SK-N-SH (cell line): ENCODE data around the gene C3. TPM values are rescaled to one million over a fixed set of nuclear protein-coding genes. Genes with fewer than 3 reads are reported as not detected.
"Not testable (repeated sequence)": the region's sequence is repeated elsewhere in the genome, so short reads cannot be mapped to it uniquely, and the experiment has no call there.

ENCODE experiments used
- CTCF ChIA-PET: fragments of 300-600, 350-600 bp; formaldehyde crosslinking; extraction: SDS; loops from one replicate; lab custom pipeline; 2021; lab: Yijun Ruan, JAX
- POLR2A ChIA-PET: fragments of 350-600 bp; sonication (Branson Sonifier 250); formaldehyde crosslinking; extraction: SDS; loops from one replicate; lab custom pipeline; 2020; ENCODE audit warnings: antibody characterized with exemption, inconsistent platforms; lab: Yijun Ruan, JAX
- DNase-seq: peaks from one replicate; pipeline ENCODE4 v3.0.0; 2012
- H2AFZ ChIP-seq: fragments of 200-600 bp; sonication (generic); 2 replicates; pipeline ENCODE4 v1.8.1; 2016; ENCODE audit warnings: antibody characterized with exemption, mild to moderate bottlenecking, low read depth
- H3F3A ChIP-seq: fragments of 200-600 bp; sonication (generic); replicated peaks from 2 replicates; pipeline ENCODE3; 2016; ENCODE audit warnings: antibody characterized with exemption, mild to moderate bottlenecking; ENCODE audit not compliant: insufficient read depth
- H3K27ac ChIP-seq, 2 experiments: fragments of 200-500 bp in 1 of 2; fragments of 200-600 bp in 1 of 2; sonication (Bioruptor generic) in 1 of 2; sonication (generic), shearing (Covaris generic) in 1 of 2; 2 replicates each; pipeline versions ENCODE4 v1.5.1 to v1.6.1; 2014 to 2016; ENCODE audit warnings: low read depth in 2 of 2, inconsistent platforms in 1 of 2, low read length in 1 of 2, mild to moderate bottlenecking in 1 of 2, mixed read lengths in 1 of 2
- H3K27me3 ChIP-seq: fragments of 200-600 bp; sonication (generic), shearing (Covaris generic); 2 replicates; pipeline ENCODE4 v1.6.1; 2016; ENCODE audit warnings: mixed run types; ENCODE audit not compliant: insufficient read depth
- H3K36me3 ChIP-seq, 2 experiments: fragments of 200-500 bp in 1 of 2; fragments of 200-600 bp in 1 of 2; sonication (Bioruptor generic) in 1 of 2; sonication (generic) in 1 of 2; replicated peaks in 1 of 2; 2 replicates each; pipeline versions ENCODE3 to v1.5.1; 2014 to 2016; ENCODE audit warnings: low read length in 1 of 2, mild to moderate bottlenecking in 1 of 2; ENCODE audit not compliant: insufficient read depth in 2 of 2, control insufficient read depth in 1 of 2
- H3K4me1 ChIP-seq, 2 experiments: fragments of 200-500 bp in 1 of 2; fragments of 200-600 bp in 1 of 2; sonication (Bioruptor generic) in 1 of 2; sonication (generic), shearing (Covaris generic) in 1 of 2; 2 replicates each; pipeline versions ENCODE4 v1.5.1 to v1.6.1; 2014 to 2016; ENCODE audit warnings: low read depth in 1 of 2, low read length in 1 of 2, mixed run types in 1 of 2; ENCODE audit not compliant: insufficient read depth in 2 of 2, control insufficient read depth in 1 of 2
- H3K4me2 ChIP-seq: fragments of 200-600 bp; sonication (generic), shearing (Covaris generic); 2 replicates; pipeline ENCODE4 v1.6.1; 2017; ENCODE audit warnings: mixed run types
- H3K4me3 ChIP-seq, 2 experiments: fragments of 200-500 bp in 1 of 2; fragments of 200-600 bp in 1 of 2; sonication (Bioruptor generic) in 1 of 2; sonication (generic), shearing (Covaris generic) in 1 of 2; 2 replicates each; pipeline versions ENCODE4 v1.5.1 to v1.8.1; 2014 to 2016; ENCODE audit warnings: low read depth in 2 of 2, inconsistent platforms in 1 of 2, low read length in 1 of 2, mild to moderate bottlenecking in 1 of 2, mixed read lengths in 1 of 2, moderate library complexity in 1 of 2
- H3K79me2 ChIP-seq: fragments of 200-600 bp; sonication (generic); 2 replicates; pipeline ENCODE4 v1.8.1; 2017; ENCODE audit warnings: mild to moderate bottlenecking; ENCODE audit not compliant: insufficient read depth
- H3K9ac ChIP-seq: fragments of 200-600 bp; sonication (generic); 2 replicates; pipeline ENCODE4 v1.6.1; 2017; ENCODE audit warnings: mixed run types
- H3K9me2 ChIP-seq: fragments of 200-600 bp; sonication (generic); 2 replicates; pipeline ENCODE4 v1.6.1; 2017; ENCODE audit warnings: mixed run types
- H3K9me3 ChIP-seq: fragments of 200-600 bp; sonication (generic); 2 replicates; pipeline ENCODE4 v1.6.1; 2017; ENCODE audit warnings: mixed run types, mild to moderate bottlenecking, moderate library complexity
- H4K20me1 ChIP-seq: fragments of 200-600 bp; sonication (generic); 2 replicates; pipeline ENCODE4 v1.6.1; 2017; ENCODE audit warnings: mild to moderate bottlenecking, mixed run types; ENCODE audit not compliant: insufficient read depth
- CHD2 ChIP-seq: fragments of 150-350 bp; IDR thresholded peaks from 2 replicates; pipeline ENCODE4 v1.6.1; 2018; ENCODE audit warnings: low read length; ENCODE audit not compliant: partially characterized antibody
- ELF1 ChIP-seq: IDR thresholded peaks from 2 replicates; pipeline ENCODE4 v1.4.0; 2012
- EP300 ChIP-seq, 2 experiments: IDR thresholded peaks; 2 replicates each; pipeline versions ENCODE4 v1.4.0 to v1.6.1; 2012; ENCODE audit warnings: borderline replicate concordance in 1 of 2, low read depth in 1 of 2, low read length in 1 of 2
- EZH2phosphoT487 ChIP-seq: fragments of 200-600 bp; sonication (generic); IDR thresholded peaks from 2 replicates; pipeline ENCODE4 v1.6.1; 2017; ENCODE audit warnings: low read depth, mixed run types, mild to moderate bottlenecking, antibody characterized with exemption, moderate library complexity, borderline replicate concordance
- FOSL2 ChIP-seq: IDR thresholded peaks from 2 replicates; pipeline ENCODE4 v1.4.0; 2012; ENCODE audit warnings: low read depth, mild to moderate bottlenecking, moderate library complexity, borderline replicate concordance
- FOXM1 ChIP-seq: IDR thresholded peaks from 2 replicates; pipeline ENCODE4 v1.4.0; 2012; ENCODE audit warnings: low read depth, mild to moderate bottlenecking
- JUND ChIP-seq: IDR thresholded peaks from 2 replicates; pipeline ENCODE4 v1.4.0; 2012
- MEF2A ChIP-seq: IDR thresholded peaks from 2 replicates; pipeline ENCODE4 v1.4.0; 2012; ENCODE audit warnings: low read depth, borderline replicate concordance
- NFIC ChIP-seq: IDR thresholded peaks from 2 replicates; pipeline ENCODE4 v1.4.0; 2012; ENCODE audit warnings: borderline replicate concordance
- POLR2AphosphoS5 ChIP-seq: IDR thresholded peaks from 2 replicates; pipeline ENCODE4 v1.6.1; 2012; ENCODE audit warnings: low read depth, low read length
- RFX5 ChIP-seq: IDR thresholded peaks from 2 replicates; pipeline ENCODE4 v1.6.1; 2012; ENCODE audit warnings: mild to moderate bottlenecking, improper control_type of control experiment, low read length
- SIN3A ChIP-seq: IDR thresholded peaks from 2 replicates; pipeline ENCODE4 v1.6.1; 2012; ENCODE audit warnings: low read depth, mild to moderate bottlenecking, low read length, moderate library complexity, borderline replicate concordance
- TCF12 ChIP-seq: IDR thresholded peaks from 2 replicates; pipeline ENCODE4 v1.4.0; 2012
- TEAD4 ChIP-seq: IDR thresholded peaks from 2 replicates; pipeline ENCODE4 v1.4.0; 2012; ENCODE audit warnings: mild to moderate bottlenecking, borderline replicate concordance; ENCODE audit not compliant: insufficient read depth
- USF1 ChIP-seq: IDR thresholded peaks from 2 replicates; pipeline ENCODE4 v1.4.0; 2012; ENCODE audit warnings: low read depth, borderline replicate concordance
- YY1 ChIP-seq: IDR thresholded peaks from 2 replicates; pipeline ENCODE4 v1.4.0; 2012; ENCODE audit warnings: low read depth, mild to moderate bottlenecking
- WGBS: methylation state at CpG from one replicate; pipeline ENCODE4 v1.1.6; 2017; ENCODE audit warnings: low lambda C conversion rate; 5-methylcytosine and 5-hydroxymethylcytosine counted together
- polyA plus RNA-seq, 3 experiments: library from polyadenylated mRNA; depleted of rRNA; stranded (reverse); fragments of >200 nt; gene quantifications; 2 replicates each; pipeline ENCODE4 v1.2.3, GENCODE V29; 2012
- TF ChIP-seq, protein P1 (sequence below): IDR thresholded peaks from 2 replicates; pipeline ENCODE4; 2012
- TF ChIP-seq, protein P2 (sequence below): fragments of 150-350 bp; IDR thresholded peaks from 2 replicates; pipeline ENCODE4 v1.6.1; 2016; ENCODE audit warnings: mild to moderate bottlenecking, low read depth, low read length
- TF ChIP-seq, protein P3 (sequence below): IDR thresholded peaks from 2 replicates; pipeline ENCODE4 v1.4.0; 2012; ENCODE audit warnings: low read depth

C3 gene
- polyA plus RNA-seq, 1 of the 3 experiments (the other 2 are of a cell fraction): 0.67 TPM

DNA sequence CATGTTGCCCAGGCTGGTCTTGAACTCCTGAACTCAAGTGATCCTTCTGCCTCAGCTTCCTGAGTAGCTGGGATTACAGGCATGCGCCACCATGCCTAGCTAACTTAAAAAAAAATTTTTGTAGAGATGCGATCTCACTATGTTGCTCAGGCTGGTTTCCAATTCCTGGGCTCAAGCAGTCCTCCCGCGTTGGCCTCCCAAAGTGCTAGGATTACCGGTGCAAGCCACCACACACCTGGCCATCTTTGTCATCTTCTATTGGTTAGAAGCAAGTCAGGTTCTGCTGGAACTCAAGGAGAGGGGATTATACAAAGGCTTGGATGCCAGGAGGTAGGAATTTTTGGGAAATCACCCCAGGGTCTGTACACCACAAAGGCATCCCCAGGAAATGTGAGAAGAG lies 75.7 kb downstream of the C3 start:
- peaks cover 85% of the 10 kb centered on the region for H3K27me3 ChIP-seq
- no peaks in the 10 kb centered on the region for H3F3A ChIP-seq
- POLR2A ChIA-PET: no interaction called here
- TF ChIP-seq CHD2: no peak
- no peak for TF ChIP-seq FOXM1
- TF ChIP-seq, protein P1, sequence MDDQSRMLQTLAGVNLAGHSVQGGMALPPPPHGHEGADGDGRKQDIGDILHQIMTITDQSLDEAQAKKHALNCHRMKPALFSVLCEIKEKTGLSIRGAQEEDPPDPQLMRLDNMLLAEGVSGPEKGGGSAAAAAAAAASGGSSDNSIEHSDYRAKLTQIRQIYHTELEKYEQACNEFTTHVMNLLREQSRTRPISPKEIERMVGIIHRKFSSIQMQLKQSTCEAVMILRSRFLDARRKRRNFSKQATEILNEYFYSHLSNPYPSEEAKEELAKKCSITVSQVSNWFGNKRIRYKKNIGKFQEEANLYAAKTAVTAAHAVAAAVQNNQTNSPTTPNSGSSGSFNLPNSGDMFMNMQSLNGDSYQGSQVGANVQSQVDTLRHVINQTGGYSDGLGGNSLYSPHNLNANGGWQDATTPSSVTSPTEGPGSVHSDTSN: no peak
- no peak for TF ChIP-seq TEAD4
- TF ChIP-seq EP300 (IDR thresholded peaks at IDR 0.05; ENCODE audit: borderline replicate concordance in 1 of 2, low read depth in 1 of 2, low read length in 1 of 2): no peak
- TF ChIP-seq, protein P2, sequence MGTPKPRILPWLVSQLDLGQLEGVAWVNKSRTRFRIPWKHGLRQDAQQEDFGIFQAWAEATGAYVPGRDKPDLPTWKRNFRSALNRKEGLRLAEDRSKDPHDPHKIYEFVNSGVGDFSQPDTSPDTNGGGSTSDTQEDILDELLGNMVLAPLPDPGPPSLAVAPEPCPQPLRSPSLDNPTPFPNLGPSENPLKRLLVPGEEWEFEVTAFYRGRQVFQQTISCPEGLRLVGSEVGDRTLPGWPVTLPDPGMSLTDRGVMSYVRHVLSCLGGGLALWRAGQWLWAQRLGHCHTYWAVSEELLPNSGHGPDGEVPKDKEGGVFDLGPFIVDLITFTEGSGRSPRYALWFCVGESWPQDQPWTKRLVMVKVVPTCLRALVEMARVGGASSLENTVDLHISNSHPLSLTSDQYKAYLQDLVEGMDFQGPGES: no peak
- no peak for TF ChIP-seq JUND
- no peak for TF ChIP-seq TCF12
- TF ChIP-seq MEF2A: no peak
- no peak for DNase-seq
- H3K27ac ChIP-seq: no peak overlapping the region
- H3K9me2 ChIP-seq: no peaks in the 10 kb centered on the region
- no peaks in the 10 kb centered on the region for H3K79me2 ChIP-seq
- H4K20me1 ChIP-seq: no peaks in the 10 kb centered on the region
- H3K4me1 ChIP-seq: no peaks in the 10 kb centered on the region
- no peaks in the 10 kb centered on the region for H3K9me3 ChIP-seq
- 51% methylated on average over 5 of the region's 5 CpGs for WGBS
- no peak overlapping the region for H2AFZ ChIP-seq
- H3K36me3 ChIP-seq: no peaks in the 10 kb centered on the region
- H3K4me2 ChIP-seq: no peak overlapping the region
- CTCF ChIA-PET: interaction anchor here (0.6 kb wide), 1 partner anchor 217 kb away, joined by 3 read pairs; no protein-coding TSS in a partner anchor
- H3K4me3 ChIP-seq: no peak overlapping the region
- no peak overlapping the region for H3K9ac ChIP-seq

DNA sequence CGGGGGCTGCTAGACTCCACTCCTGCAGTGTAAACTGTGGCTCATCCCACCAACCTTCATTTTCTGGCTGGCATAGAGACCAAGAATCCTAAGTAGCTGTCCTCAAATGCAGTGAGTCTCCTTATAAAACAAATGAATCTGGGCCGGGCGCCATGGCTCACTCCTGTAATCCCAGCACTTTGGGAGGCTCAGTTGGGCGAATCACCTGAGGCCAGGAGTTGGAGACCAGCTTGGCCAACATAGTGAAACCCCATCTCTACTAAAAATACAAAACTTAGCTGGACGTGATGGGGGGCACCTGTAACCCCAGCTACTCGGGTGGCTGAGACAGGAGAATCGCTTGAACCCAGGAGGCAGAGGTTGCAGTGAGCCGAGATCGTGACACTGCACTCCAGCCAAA lies 80.1 kb downstream of the C3 start:
- DNase-seq, H3K79me2 ChIP-seq, H3K9me3 ChIP-seq, H4K20me1 ChIP-seq, POLR2A ChIA-PET, H3K9ac ChIP-seq, H3K36me3 ChIP-seq, H3F3A ChIP-seq, H3K4me3 ChIP-seq, H3K4me2 ChIP-seq, H3K4me1 ChIP-seq, H2AFZ ChIP-seq, H3K9me2 ChIP-seq, H3K27ac ChIP-seq: not testable (repeated sequence)
- peaks cover 54% of the 10 kb centered on the region; the same call in 1 of the 2 replicates for H3K27me3 ChIP-seq
- CTCF ChIA-PET: interaction anchor here (1.6 kb wide), 1 partner anchor 9 kb away, joined by 4 read pairs; no protein-coding TSS in a partner anchor
- 5% methylated on average over 9 of the region's 9 CpGs for WGBS

GRCh38 chr19:6639439-6639838 lies 81.0 kb downstream of the C3 start:
- no peaks in the 10 kb centered on the region for H3K9me2 ChIP-seq
- ChIA-PET CTCF (interaction anchor here (0.9 kb wide), 1 partner anchor 16 kb away, joined by 4 read pairs; no protein-coding TSS in a partner anchor), POLR2A (no interaction called here)
- no peaks in the 10 kb centered on the region for H3K4me1 ChIP-seq
- H2AFZ ChIP-seq: no peak overlapping the region
- H4K20me1 ChIP-seq: no peaks in the 10 kb centered on the region
- H3K9ac ChIP-seq: no peak overlapping the region
- no peaks in the 10 kb centered on the region for H3K9me3 ChIP-seq
- no peaks in the 10 kb centered on the region for H3K36me3 ChIP-seq
- H3K4me3 ChIP-seq: no peak overlapping the region
- no peak for DNase-seq
- H3F3A ChIP-seq: no peaks in the 10 kb centered on the region
- H3K27me3 ChIP-seq: peaks cover 48% of the 10 kb centered on the region; the same call in 1 of the 2 replicates
- no peaks in the 10 kb centered on the region for H3K79me2 ChIP-seq
- H3K4me2 ChIP-seq: no peak overlapping the region
- H3K27ac ChIP-seq: no peak overlapping the region
- WGBS: 18% methylated on average over 4 of the region's 4 CpGs
- no peak for TF ChIP-seq RFX5
- TF ChIP-seq TEAD4: no peak
- TF ChIP-seq NFIC: no peak
- TF ChIP-seq EZH2phosphoT487: no peak
- no peak for TF ChIP-seq EP300 (IDR thresholded peaks at IDR 0.05; ENCODE audit: borderline replicate concordance in 1 of 2, low read depth in 1 of 2, low read length in 1 of 2)
- TF ChIP-seq USF1: no peak
- TF ChIP-seq ELF1: no peak
- TF ChIP-seq, protein P3, sequence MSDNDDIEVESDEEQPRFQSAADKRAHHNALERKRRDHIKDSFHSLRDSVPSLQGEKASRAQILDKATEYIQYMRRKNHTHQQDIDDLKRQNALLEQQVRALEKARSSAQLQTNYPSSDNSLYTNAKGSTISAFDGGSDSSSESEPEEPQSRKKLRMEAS: no peak
- TF ChIP-seq POLR2AphosphoS5: no peak
- no peak for TF ChIP-seq YY1
- TF ChIP-seq SIN3A: no peak
- TF ChIP-seq FOSL2: no peak
- TF ChIP-seq, protein P1: no peak
